ENCODE results near the gene DPEP1.
A peak's percentile ranks its signal among the peaks of the same experiment; 100 is the strongest.

Gene DPEP1

DNA sequence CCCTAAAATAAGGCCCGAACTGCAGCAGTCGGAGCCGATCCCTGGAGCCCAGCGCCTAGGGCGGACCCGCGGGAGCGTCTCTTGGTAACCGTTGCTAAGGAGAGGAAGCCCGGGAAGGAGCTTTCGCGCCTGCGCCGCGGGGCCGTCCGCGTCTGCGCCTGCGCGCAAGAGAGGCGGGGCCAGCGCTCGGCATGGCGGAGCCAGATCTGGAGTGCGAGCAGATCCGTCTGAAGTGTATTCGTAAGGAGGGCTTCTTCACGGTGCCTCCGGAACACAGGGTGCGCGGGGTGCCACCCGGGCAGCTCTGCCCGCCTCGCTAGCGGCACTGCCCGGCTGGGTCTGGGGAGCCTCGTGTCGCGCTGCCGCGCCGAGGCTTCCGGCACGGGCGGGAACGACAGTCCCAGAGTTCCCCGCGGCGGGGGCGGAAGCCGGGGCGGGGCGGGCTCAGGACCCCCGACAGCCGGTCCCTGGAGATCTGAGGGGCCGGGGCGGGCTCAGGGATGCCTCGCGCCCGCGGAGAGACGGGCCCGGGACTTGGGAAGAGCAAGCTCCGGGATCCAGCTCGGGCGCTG is 73.2 kb downstream of the DPEP1 start, which contains the start of gene CDK10:
CDK10 (plus strand) TSS at position 170 of the 572 bp plus-strand sequence; CDS start at position 192, 22 bp downstream.
- peak; percentile 81 for DNase-seq (ENCODE audit: low read depth, low spot score)

DNA sequence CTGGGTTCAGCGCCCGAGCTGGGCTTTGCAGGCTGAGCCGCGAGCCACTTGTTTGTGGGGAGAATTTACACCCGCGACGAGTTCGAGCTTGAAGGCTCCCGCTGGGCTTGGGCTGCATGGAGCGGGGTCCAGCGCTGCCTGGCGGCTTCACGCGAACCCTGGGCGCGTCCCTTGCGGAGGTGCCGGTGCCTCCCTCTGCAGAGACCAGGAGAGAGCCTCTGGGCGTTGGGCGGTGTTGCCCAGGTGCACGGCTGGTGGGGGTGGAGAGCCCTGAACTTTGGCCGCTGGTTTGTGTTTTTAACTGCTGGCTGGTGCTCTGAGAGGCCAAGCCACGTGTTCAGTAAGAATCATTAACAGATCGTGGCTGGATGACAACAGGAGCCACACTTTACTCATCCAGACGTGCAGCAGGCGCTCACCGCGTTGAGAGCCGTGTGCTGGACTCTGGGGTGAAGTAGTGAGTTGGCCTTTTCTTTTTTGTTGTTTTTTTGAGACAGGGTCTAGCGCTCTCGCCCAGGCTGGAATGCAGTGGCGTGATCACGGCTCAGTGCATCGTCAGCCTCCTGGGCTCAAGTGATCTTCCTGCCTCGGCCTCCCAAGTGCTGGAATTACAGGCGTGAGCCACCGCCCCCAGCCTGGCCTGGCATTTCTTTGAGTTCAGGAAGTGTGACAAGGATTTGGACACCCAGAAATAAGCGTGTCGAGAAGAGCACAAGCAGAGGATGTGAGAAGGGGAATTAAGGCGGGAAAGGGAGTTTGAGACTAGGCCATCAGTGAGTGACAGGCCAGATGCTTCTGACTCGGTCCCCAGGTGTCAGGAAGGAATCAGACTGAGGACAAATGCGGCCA is 73.9 kb downstream of the DPEP1 start:
- no peak for DNase-seq (ENCODE audit: low read depth, low spot score)

All from smooth muscle cell of the brain vasculature (primary cell).